Trophoblast cell (in vitro differentiated cells and primary cell): ENCODE data around the gene HSFX2. TPM values are rescaled to one million over a fixed set of nuclear protein-coding genes. Genes with fewer than 3 reads are reported as not detected.
"Not testable (repeated sequence)": the region's sequence is repeated elsewhere in the genome, so short reads cannot be mapped to it uniquely, and the experiment has no call there.

Experiments used
- DNase-seq, 2 donors: peaks; one replicate each; pipeline ENCODE4 v3.0.0-alpha.2; 2016
- H2AFZ ChIP-seq: 2 replicates; pipeline ENCODE4 v1.6.1; 2013; ENCODE audit warnings: low read length, moderate library complexity, mild to moderate bottlenecking; ENCODE audit not compliant: insufficient read depth, poor library complexity
- H2AK5ac ChIP-seq: 2 replicates; pipeline ENCODE4 v1.6.1; 2013; ENCODE audit warnings: mild to moderate bottlenecking, low read length
- H2BK120ac ChIP-seq: 2 replicates; pipeline ENCODE4 v1.6.1; 2013; ENCODE audit warnings: low read length, mild to moderate bottlenecking, moderate library complexity; ENCODE audit not compliant: insufficient read depth, poor library complexity
- H2BK12ac ChIP-seq: 2 replicates; pipeline ENCODE4 v1.6.1; 2013; ENCODE audit warnings: mild to moderate bottlenecking, low read length, moderate library complexity
- H2BK5ac ChIP-seq: 2 replicates; pipeline ENCODE4 v1.6.1; 2013; ENCODE audit warnings: low read length, low read depth, moderate library complexity, mild to moderate bottlenecking; ENCODE audit not compliant: poor library complexity
- H3K14ac ChIP-seq: 2 replicates; pipeline ENCODE4 v1.6.1; 2013; ENCODE audit warnings: mild to moderate bottlenecking, low read length
- H3K18ac ChIP-seq: 2 replicates; pipeline ENCODE4 v1.6.1; 2013; ENCODE audit warnings: mild to moderate bottlenecking, low read length
- H3K23ac ChIP-seq: 2 replicates; pipeline ENCODE4 v1.6.1; 2013; ENCODE audit warnings: low read length
- H3K27ac ChIP-seq: 2 replicates; pipeline ENCODE4 v1.5.1; 2013; ENCODE audit warnings: low read depth, mild to moderate bottlenecking, inconsistent platforms, low read length, moderate library complexity
- H3K27me3 ChIP-seq: 2 replicates; pipeline ENCODE4 v1.6.1; 2013; ENCODE audit warnings: inconsistent platforms, mild to moderate bottlenecking, low read length, moderate library complexity; ENCODE audit not compliant: insufficient read depth
- H3K36me3 ChIP-seq, 2 experiments: 1 replicate in 1 of 2; 2 replicates in 1 of 2; pipeline ENCODE4 v1.6.1; 2013; ENCODE audit warnings: low read length in 2 of 2, mild to moderate bottlenecking in 2 of 2, moderate library complexity in 1 of 2; ENCODE audit not compliant: insufficient read depth in 2 of 2, control insufficient read depth in 1 of 2
- H3K4ac ChIP-seq: 2 replicates; pipeline ENCODE4 v1.6.1; 2013; ENCODE audit warnings: low read depth, mild to moderate bottlenecking, low read length, moderate library complexity
- H3K4me1 ChIP-seq, 2 experiments: 1 replicate in 1 of 2; 2 replicates in 1 of 2; pipeline ENCODE4 v1.6.1; 2013; ENCODE audit warnings: low read length in 2 of 2, mild to moderate bottlenecking in 2 of 2, moderate library complexity in 1 of 2; ENCODE audit not compliant: insufficient read depth in 2 of 2, control insufficient read depth in 1 of 2
- H3K4me2 ChIP-seq: 2 replicates; pipeline ENCODE4 v1.6.1; 2013; ENCODE audit warnings: inconsistent platforms, mild to moderate bottlenecking, low read length, moderate library complexity
- H3K4me3 ChIP-seq: 2 replicates; pipeline ENCODE4 v1.5.1; 2013; ENCODE audit warnings: mild to moderate bottlenecking, low read depth, low read length, inconsistent platforms
- H3K79me1 ChIP-seq: one replicate; pipeline ENCODE4 v1.6.1; 2013; ENCODE audit warnings: low read length
- H3K79me2 ChIP-seq: 2 replicates; pipeline ENCODE4 v1.6.1; 2013; ENCODE audit warnings: low read length, mild to moderate bottlenecking; ENCODE audit not compliant: control insufficient read depth, insufficient read depth, poor library complexity
- H3K9ac ChIP-seq: 2 replicates; pipeline ENCODE4 v1.6.1; 2013; ENCODE audit warnings: mild to moderate bottlenecking, low read length
- H3K9me3 ChIP-seq: 2 replicates; pipeline ENCODE4 v1.6.1; 2013; ENCODE audit warnings: low read depth, mild to moderate bottlenecking, control low read depth, inconsistent platforms, low read length; ENCODE audit not compliant: insufficient read depth
- H4K12ac ChIP-seq: 2 replicates; pipeline ENCODE4 v1.6.1; 2013; ENCODE audit warnings: low read depth, mild to moderate bottlenecking, low read length, moderate library complexity
- H4K8ac ChIP-seq: 2 replicates; pipeline ENCODE4 v1.6.1; 2013; ENCODE audit warnings: low read depth, mild to moderate bottlenecking, low read length, moderate library complexity
- H4K91ac ChIP-seq: one replicate; pipeline ENCODE4 v1.6.1; 2013; ENCODE audit warnings: low read depth, mild to moderate bottlenecking, low read length, moderate library complexity
- WGBS: extraction: QIAGEN DNeasy Blood & Tissue Kit; methylation state at CpG from one replicate; pipeline ENCODE4 v1.1.7; 2013; ENCODE audit warnings: missing lambda C conversion rate; ENCODE audit not compliant: insufficient read length, insufficient coverage; ENCODE audit errors: extremely low coverage; 5-methylcytosine and 5-hydroxymethylcytosine counted together
- polyA plus RNA-seq: library from polyadenylated mRNA; stranded (reverse); fragments of 200-250 nt; gene quantifications from 2 replicates; pipeline ENCODE4 v1.2.3, GENCODE V29; 2013

Gene HSFX2
- polyA plus RNA-seq: 0.04 and 0.12 TPM in 2 replicates

- H2AFZ ChIP-seq, H4K8ac ChIP-seq, H3K79me2 ChIP-seq, H4K12ac ChIP-seq, DNase-seq, H3K9me3 ChIP-seq, H3K14ac ChIP-seq, H3K4me1 ChIP-seq, H3K4me3 ChIP-seq, H3K79me1 ChIP-seq, H3K4ac ChIP-seq, H3K27ac ChIP-seq, H3K4me2 ChIP-seq, H3K9ac ChIP-seq, H2BK5ac ChIP-seq, H3K23ac ChIP-seq, H3K27me3 ChIP-seq, H2BK12ac ChIP-seq, H3K18ac ChIP-seq, H2BK120ac ChIP-seq, H4K91ac ChIP-seq, H3K36me3 ChIP-seq, H2AK5ac ChIP-seq: not testable (repeated sequence)
- WGBS: no CpG with 5 or more reads among the region's 17 CpGs
Measured at GRCh38 chrX:149595214-149595613, at the start of gene HSFX2. Gene HSFX2, minus strand, starts transcription at chrX:149595314. Its CDS starts 614 bp downstream, at chrX:149594700.

GRCh38 chrX:149643496-149643895, 48.4 kb upstream of the HSFX2 start:
- no peaks in the 10 kb centered on the region for H3K79me2 ChIP-seq
- H4K12ac ChIP-seq: no peak overlapping the region
- H3K23ac ChIP-seq: no peak overlapping the region
- no peaks in the 10 kb centered on the region for H3K4me1 ChIP-seq
- H3K36me3 ChIP-seq: no peaks in the 10 kb centered on the region
- no peaks in the 10 kb centered on the region for H3K79me1 ChIP-seq
- H2AK5ac ChIP-seq: no peak overlapping the region
- H3K27ac ChIP-seq: no peak overlapping the region
- no peak overlapping the region for H3K4me3 ChIP-seq
- H3K18ac ChIP-seq: no peak overlapping the region
- no peak overlapping the region for H2BK120ac ChIP-seq
- H3K14ac ChIP-seq: no peak overlapping the region
- DNase-seq: no peak
- no peak overlapping the region for H2BK12ac ChIP-seq
- no peak overlapping the region for H2AFZ ChIP-seq
- H3K4me2 ChIP-seq: no peak overlapping the region
- H3K9me3 ChIP-seq: no peaks in the 10 kb centered on the region
- no peak overlapping the region for H3K4ac ChIP-seq
- no peak overlapping the region for H3K9ac ChIP-seq
- H4K91ac ChIP-seq: no peak overlapping the region
- no CpG with 5 or more reads among the region's 4 CpGs for WGBS
- H2BK5ac ChIP-seq: no peak overlapping the region
- H4K8ac ChIP-seq: no peak overlapping the region
- no peaks in the 10 kb centered on the region for H3K27me3 ChIP-seq

GRCh38 chrX:149641835-149642234, 46.7 kb upstream of the HSFX2 start:
- Histone ChIP-seq H4K8ac (no peak overlapping the region), H4K91ac (no peak overlapping the region), H3K18ac (no peak overlapping the region), H3K9me3 (no peaks in the 10 kb centered on the region), H3K9ac (no peak overlapping the region), H3K4me3 (no peak overlapping the region), H4K12ac (no peak overlapping the region), H3K79me1 (no peaks in the 10 kb centered on the region), H3K4me2 (no peak overlapping the region), H2AK5ac (no peak overlapping the region), H2AFZ (no peak overlapping the region), H3K23ac (no peak overlapping the region), H2BK5ac (no peak overlapping the region), H3K4me1 (no peaks in the 10 kb centered on the region), H3K27ac (no peak overlapping the region), H2BK120ac (no peak overlapping the region), H3K36me3 (no peaks in the 10 kb centered on the region), H2BK12ac (no peak overlapping the region), H3K4ac (no peak overlapping the region), H3K79me2 (no peaks in the 10 kb centered on the region), H3K14ac (no peak overlapping the region), H3K27me3 (no peaks in the 10 kb centered on the region)
- DNase-seq: peak in 1 of 2 donors; percentile 7
- WGBS: no CpG with 5 or more reads among the region's 2 CpGs

- Histone ChIP-seq H3K4me1 (no peaks in the 10 kb centered on the region), H2AFZ (no peak overlapping the region), H3K79me2 (no peaks in the 10 kb centered on the region), H2BK5ac (no peak overlapping the region), H3K9ac (no peak overlapping the region), H3K79me1 (no peaks in the 10 kb centered on the region), H4K91ac (no peak overlapping the region), H2BK120ac (no peak overlapping the region), H3K4me3 (no peak overlapping the region), H3K18ac (no peak overlapping the region), H2AK5ac (no peak overlapping the region), H4K8ac (no peak overlapping the region), H3K23ac (no peak overlapping the region), H3K9me3 (no peaks in the 10 kb centered on the region), H4K12ac (no peak overlapping the region), H3K14ac (no peak overlapping the region), H3K4me2 (no peak overlapping the region), H3K4ac (no peak overlapping the region), H3K36me3 (no peaks in the 10 kb centered on the region), H3K27ac (no peak overlapping the region), H2BK12ac (no peak overlapping the region), H3K27me3 (no peaks in the 10 kb centered on the region)
- WGBS: no CpG with 5 or more reads among the region's 3 CpGs
- no peak for DNase-seq
Measured at GRCh38 chrX:149641432-149641831, 46.3 kb upstream of the HSFX2 start.
